Astrocyte (in vitro differentiated cells and primary cell): ENCODE results near the gene CDH23.

Experiments
- CTCF ChIP-seq: IDR thresholded peaks from 2 replicates; pipeline ENCODE4 v1.5.1; 2011; ENCODE audit warnings: low read depth, mild to moderate bottlenecking, inconsistent platforms, low read length, moderate library complexity; ENCODE audit not compliant: insufficient read depth
- EZH2 ChIP-seq: IDR thresholded peaks from 2 replicates; pipeline ENCODE4 v1.6.1; 2012; ENCODE audit warnings: mild to moderate bottlenecking, low read length, inconsistent platforms; ENCODE audit not compliant: insufficient read depth

- TF ChIP-seq CTCF (no peak), EZH2 (no peak)
These were observed 455.7 kb downstream of the CDH23 start for GRCh38 chr10:71852355-71852937.
